GM21619 (cell line): Measurements from ENCODE around the gene TRAF4.

Experiments
- ATAC-seq: cut with Tn5 transposase; IDR thresholded peaks from one replicate; pipeline ENCODE4 v1.9.1; 2021; ENCODE audit not compliant: unreplicated experiment

The TRAF4 gene

DNA sequence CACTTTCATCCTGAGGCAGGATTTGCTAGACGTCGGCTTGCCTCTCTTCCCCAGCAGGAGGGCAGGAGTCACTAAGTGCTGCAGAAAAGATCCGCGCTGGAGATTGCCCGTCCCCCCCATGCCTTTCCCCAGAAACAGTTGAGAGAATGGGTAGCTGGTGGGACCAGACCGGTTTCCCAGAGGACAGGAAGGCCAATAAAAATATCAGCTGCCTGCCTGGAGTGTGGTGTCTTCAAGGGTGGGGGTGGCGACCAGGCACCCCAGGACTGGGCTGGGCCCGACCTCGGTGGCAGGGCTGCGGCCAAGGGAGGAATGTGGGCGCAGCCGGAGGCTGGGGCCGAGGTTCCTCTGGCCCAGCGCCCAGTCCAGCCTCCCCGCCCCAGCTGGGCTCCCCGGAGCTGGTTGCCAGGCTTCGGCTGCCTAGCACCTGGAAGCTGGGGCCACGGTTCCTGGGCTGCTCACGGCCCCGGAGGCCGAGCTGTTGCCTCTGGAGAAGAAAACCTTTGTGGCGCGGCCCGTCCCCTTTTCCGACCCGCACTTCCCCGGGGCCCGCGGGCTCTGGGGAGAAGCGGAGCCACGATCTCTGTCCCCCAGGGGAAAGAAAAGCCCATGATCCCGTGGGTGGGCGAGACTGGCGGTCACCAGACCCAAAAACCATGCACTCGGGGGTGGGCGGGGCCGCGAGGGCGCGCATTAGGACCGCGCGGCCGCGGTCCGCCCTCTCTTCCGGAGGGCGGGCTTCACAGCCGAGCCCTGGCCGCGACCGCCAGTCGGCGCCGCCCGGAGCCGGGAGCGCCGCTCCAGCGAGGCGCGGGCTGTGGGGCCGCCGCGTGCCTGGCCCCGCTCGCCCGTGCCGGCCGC, at the start of gene TRAF4:
Gene TRAF4, plus strand, starts transcription at position 769 of the 861 bp plus-strand sequence. CDS start 102 bp downstream, outside the sequence.
- ATAC-seq: peak; percentile 38

DNA sequence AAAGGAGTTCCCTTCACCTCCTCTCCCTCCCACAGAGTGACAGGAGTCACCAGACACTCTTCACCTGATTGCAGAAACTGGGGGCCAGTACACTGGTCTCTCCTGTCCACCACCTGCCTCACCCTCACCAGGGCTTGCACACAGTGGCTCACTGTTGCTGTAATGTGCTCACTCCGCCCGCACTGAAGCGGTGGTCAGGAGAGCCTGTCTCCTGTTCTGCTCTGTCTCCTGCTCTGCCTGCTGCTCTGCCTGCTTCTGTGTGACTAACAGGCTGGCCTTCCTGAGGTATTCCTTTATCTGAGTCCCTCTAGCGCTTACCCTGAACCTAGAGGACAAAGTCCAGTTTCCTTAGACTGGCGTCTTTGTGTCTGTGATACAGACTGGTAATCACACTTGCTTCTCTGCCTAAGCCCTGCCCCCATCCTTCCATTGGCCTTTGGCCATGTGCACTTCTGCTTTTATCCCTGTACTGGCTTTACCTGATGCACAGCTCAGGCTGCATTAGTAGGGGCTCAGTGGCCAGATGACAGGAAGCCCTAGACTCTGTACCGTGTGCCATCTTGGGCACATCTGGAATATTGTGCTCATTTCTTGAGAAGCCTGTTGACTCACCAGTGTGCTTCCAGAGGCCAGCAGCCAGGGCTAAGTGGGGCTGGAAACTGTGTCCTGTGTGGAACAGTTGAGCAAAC, 45.4 kb upstream of the TRAF4 start:
- no peak for ATAC-seq

- ATAC-seq: no peak
These were observed 43.5 kb upstream of the TRAF4 start for GRCh38 chr17:28700278-28700677.

DNA sequence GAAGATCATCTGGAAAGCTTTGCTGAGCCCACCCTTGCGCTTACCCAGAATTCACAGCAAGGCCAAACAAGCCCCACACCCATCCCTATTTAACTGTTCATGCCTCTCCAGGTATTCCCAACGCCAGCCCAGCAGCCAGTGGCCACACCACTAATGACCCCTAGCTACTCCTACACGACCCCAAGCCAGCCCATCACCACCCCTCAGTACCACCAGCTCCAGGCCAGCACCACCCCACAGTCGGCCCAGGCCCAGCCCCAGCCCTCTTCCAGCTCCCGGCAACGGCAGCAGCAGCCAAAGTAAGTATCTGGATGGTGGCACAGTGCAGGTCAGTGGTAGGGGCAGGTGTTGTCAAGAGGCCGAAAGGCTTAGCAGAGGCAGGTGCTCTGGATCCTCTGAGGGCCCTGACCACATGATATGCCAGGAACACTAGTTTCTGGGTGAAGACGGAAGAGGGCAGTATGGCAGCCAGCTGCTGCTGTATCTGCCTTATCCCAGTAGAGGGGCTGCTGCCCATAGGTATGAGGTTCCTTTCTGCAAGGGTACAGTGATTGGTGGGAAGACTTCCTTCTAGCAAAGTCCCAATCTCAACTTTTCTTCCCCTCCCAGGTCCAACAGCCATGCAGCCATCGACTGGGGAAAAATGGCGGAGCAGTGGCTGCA, 42.9 kb upstream of the TRAF4 start:
- no peak for ATAC-seq

GRCh38 chr17:28702026-28702751, 41.6 kb upstream of the TRAF4 start:
- ATAC-seq: no peak

DNA sequence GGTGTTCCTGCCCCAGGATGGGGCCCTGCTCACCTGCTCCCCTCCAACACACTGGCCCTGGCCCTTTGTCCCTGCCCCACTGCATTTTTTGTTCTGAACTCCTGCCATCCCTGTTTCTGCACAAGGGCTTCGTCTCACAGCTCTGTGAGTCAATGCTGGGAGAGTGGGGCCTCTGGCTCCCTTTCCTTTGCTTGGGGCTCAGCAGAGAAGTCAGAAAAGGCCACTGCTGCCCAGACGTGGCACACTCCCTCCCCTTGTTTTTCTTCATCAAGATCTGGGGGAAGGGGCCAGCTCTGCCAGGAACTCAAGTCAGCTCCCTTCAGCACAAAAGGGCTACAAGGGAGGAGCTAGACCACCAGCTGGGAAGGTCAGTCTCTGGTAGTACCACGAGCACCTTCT, 41.1 kb upstream of the TRAF4 start:
- no peak for ATAC-seq

- ATAC-seq: no peak
These were observed 40.1 kb upstream of the TRAF4 start for GRCh38 chr17:28703552-28704218.

DNA sequence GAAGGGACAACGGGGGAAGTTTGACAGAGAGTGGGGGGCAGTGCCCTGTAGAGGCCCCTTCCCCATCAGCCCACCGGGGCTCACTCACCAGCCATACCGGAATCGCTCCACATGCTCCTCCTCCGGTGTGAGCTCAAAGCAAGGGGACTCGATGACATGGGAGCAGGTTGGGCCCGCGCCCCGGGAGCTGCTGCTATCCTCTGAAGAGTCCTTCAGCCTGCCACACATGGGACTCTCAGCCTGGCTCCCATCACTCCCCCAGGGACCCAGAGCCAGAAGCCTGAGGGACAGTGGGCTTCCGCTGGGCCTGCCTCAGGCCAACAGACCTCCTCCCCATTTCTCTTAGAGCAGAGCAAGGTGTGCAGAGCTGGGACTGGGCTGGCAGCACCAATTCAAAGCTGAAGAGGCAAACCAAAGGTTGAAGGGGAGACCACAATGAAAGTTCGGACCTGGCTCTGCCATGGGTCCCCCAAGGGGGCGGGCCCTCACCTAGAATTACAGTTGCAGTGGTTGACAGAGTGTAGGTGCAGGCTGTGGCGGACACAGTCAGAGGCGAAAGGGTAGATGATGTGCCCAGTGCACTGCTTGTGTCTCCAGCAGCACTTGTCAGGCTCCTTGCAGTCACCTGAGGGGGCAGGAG, 39.5 kb upstream of the TRAF4 start:
- no peak for ATAC-seq

DNA sequence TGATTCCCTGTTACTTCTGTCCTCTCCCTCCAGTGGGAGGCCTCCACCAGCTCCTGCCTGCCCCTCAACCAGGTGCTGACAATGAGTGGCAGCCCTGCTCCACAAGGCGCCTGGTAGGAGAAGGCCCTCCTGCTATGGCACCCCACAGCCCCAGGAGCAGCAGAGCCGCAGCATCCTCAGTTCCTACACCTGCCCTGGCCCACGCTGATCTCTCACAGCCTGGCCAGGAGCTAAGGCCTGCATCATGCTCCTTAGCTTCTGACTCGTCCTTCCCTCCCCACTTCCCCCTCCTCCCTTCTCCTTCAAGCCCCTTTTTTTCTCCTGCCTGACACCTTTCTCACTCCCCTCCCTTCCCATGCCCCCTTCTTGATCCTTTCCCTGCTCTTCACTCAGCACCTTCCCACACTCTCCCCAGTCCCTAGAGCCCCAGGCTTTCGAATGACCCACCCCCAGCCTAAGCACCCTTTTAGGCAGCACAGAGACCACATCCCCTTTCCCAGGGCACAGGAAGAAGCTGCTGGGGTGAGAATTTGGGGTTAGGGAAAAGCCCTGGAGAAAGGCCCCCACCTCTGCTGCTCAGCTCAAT, 38.6 kb upstream of the TRAF4 start:
- ATAC-seq: no peak

DNA sequence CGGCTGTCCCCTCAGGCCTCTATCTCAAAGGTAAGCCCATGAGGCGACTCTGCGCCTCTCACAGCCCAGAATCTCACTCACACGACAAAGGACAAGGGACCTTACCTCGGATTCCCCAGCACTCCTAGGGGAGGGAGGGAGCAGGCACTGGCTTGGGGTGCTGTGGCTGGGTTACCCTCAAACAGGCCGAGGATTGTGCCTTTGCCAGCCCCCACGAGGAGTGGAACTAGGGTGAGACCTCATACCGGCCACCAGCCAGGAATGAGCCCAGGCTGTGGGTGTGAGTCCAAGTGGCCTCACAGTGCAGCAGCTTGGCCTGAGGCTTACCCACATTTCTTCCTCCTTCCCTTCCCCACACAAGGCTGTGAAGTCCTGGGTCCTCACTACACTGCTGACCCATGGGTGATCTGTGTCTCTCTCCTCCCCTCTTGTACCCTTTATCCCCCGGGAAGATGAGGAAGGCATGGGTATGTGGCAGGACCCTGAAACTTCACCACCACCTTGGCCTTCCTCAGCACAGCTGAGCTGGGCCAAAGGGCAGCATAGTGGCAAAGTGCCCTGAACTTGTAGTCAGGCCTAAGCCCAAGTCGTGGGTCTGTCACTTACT, 38.0 kb upstream of the TRAF4 start:
- ATAC-seq: no peak

- no peak for ATAC-seq
These were observed 37.1 kb upstream of the TRAF4 start for GRCh38 chr17:28706471-28707338.

GRCh38 chr17:28707339-28707720, 36.5 kb upstream of the TRAF4 start:
- no peak for ATAC-seq

DNA sequence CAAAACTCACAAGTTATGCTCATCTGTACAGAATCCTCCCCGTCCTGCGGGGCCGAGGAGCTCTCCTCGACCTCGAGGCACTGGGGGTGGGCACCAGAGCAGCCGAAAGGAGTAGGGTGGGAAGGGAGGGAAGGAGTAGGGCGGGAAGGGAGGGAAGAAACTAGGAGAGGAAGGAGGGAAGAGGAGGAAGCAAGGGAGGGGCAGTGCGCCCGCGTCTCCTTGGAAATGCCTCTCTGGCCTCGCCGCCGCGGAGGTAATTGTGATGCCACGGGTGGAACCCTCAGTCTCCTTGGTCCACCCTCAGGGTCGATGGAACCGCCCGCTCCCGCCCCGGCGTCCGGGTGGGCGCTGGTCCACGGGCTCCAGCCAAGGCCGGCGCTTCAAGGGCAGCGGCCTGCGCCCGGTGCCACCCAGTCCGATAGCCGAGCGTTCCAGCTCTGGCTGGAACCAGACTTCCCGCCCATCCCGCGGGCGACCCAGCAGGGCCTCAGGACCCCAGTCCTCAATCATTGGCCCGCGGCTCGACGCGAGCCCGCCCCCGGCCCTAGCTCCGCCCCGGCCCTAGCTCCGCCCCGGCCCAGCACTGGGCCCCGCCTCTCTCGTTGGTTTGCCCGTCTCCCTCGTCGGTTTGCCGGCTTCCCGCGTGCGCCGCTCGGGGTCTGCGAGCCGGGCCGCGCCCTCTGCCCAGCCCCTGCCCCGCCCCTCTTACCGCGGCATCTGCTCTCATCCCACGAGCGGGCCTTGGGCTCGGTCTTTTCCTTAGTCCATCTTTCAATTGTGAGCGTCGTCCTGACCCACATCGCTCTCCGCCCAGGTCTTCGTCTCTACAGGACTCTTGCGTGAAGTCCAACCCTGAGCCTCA, 32.7 kb upstream of the TRAF4 start:
- peak; percentile 71 for ATAC-seq

DNA sequence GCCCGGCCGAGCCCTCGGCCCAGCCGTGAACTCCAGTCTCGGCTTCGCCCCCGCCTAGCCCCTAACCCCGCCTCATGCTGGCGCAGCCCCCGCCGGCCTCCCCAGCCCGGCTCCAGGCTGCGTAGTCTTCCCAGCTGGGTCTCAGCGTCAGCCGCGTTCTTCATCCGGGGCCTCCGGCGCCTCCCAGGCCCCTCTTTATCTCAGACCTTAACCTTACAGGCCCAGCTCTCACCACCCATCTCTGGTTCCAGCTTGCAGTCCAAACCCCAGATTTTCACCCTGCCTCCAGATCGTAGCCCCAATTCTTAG, 32.1 kb upstream of the TRAF4 start, which contains the start of gene PROCA1:
Gene PROCA1, minus strand, starts transcription at position 166 of the 309 bp plus-strand sequence. CDS start 228 bp downstream, outside the sequence.
- ATAC-seq: no peak

DNA sequence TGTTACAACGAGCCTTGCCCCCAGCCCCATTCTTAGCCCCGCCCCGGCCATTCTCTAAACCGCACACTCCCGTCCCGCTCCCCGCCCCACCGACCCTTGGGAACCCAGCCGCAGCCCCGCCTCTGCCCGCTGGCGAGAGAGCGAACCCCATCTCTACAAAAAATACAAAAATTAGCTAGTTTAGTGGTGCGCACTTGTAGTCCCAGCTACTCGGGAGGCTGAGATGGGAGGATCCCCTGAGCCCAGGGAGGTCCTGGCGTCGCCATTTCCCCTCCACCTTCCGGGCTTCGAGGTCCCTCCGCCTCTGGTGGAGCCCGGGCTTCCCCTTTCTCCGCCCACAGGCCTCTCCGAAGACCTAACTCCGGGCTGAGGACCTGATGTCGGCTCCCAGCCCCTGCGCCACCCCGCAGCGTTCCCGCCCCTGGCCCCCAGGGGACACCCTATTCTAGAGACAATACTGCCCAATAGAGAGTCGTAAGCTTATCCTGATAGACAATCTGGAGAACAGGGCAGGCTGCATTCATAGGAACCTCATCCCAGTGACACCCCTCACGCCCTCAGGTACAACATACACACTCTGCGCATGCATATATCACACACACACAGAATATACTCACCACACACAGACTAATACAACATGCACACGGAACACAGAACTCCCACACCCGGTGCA, 31.6 kb upstream of the TRAF4 start:
- ATAC-seq: no peak

- ATAC-seq: no peak
These were observed 31.0 kb upstream of the TRAF4 start for GRCh38 chr17:28712705-28713415.
